Osteoblast (primary cell): Measurements from ENCODE around the gene CD80. TPM values are rescaled to one million over a fixed set of nuclear protein-coding genes. Genes with fewer than 3 reads are reported as not detected.

Source experiments
- DNase-seq: peaks from one replicate; pipeline ENCODE4 v3.0.0; 2011; ENCODE audit warnings: low spot score, mixed read lengths; ENCODE audit not compliant: insufficient read length; ENCODE audit errors: missing footprints
- H2AFZ ChIP-seq: 2 replicates; pipeline ENCODE4 v1.6.0; 2011; ENCODE audit warnings: mild to moderate bottlenecking, low read length
- H3K27ac ChIP-seq: 2 replicates; pipeline ENCODE4 v1.5.1; 2011; ENCODE audit warnings: mild to moderate bottlenecking, low read depth, low read length, moderate library complexity
- H3K27me3 ChIP-seq: 2 replicates; pipeline ENCODE4 v1.6.0; 2012; ENCODE audit warnings: mild to moderate bottlenecking, control low read depth, inconsistent platforms, low read length, moderate library complexity; ENCODE audit not compliant: insufficient read depth
- H3K36me3 ChIP-seq: 2 replicates; pipeline ENCODE4 v1.5.1; 2011; ENCODE audit warnings: mild to moderate bottlenecking, low read length, control low read depth, moderate library complexity; ENCODE audit not compliant: insufficient read depth
- H3K4me1 ChIP-seq: 2 replicates; pipeline ENCODE4 v1.5.1; 2011; ENCODE audit warnings: mild to moderate bottlenecking, low read length, control low read depth, moderate library complexity; ENCODE audit not compliant: insufficient read depth
- H3K4me2 ChIP-seq: 2 replicates; pipeline ENCODE4 v1.6.0; 2011; ENCODE audit warnings: mild to moderate bottlenecking, low read length; ENCODE audit not compliant: insufficient read depth
- H3K4me3 ChIP-seq: fragments of 200-600 bp; sonication (generic); 3 replicates; pipeline ENCODE4 v1.5.1; 2012; ENCODE audit warnings: mild to moderate bottlenecking, low read length, inconsistent platforms; ENCODE audit not compliant: insufficient read depth
- H3K79me2 ChIP-seq: 2 replicates; pipeline ENCODE4 v1.6.0; 2012; ENCODE audit warnings: mild to moderate bottlenecking, low read length, control low read depth, inconsistent platforms; ENCODE audit not compliant: insufficient read depth
- H3K9me3 ChIP-seq: 2 replicates; pipeline ENCODE4 v1.5.1; 2011; ENCODE audit warnings: low read depth, low read length, control low read depth
- H4K20me1 ChIP-seq: 2 replicates; pipeline ENCODE4 v1.6.0; 2012; ENCODE audit warnings: mild to moderate bottlenecking, low read length, control low read depth; ENCODE audit not compliant: insufficient read depth
- CTCF ChIP-seq: IDR thresholded peaks from 2 replicates; pipeline ENCODE4 v1.5.1; 2011; ENCODE audit warnings: mild to moderate bottlenecking, low read depth, low read length, moderate library complexity; ENCODE audit errors: extremely low read depth
- total RNA-seq: library from RNA; depleted of rRNA; stranded (reverse); fragments of >200 nt; gene quantifications from 2 replicates; pipeline ENCODE4 v1.2.3, GENCODE V29; 2012

Gene CD80
- total RNA-seq, 1 donor: 2.5 TPM

DNA sequence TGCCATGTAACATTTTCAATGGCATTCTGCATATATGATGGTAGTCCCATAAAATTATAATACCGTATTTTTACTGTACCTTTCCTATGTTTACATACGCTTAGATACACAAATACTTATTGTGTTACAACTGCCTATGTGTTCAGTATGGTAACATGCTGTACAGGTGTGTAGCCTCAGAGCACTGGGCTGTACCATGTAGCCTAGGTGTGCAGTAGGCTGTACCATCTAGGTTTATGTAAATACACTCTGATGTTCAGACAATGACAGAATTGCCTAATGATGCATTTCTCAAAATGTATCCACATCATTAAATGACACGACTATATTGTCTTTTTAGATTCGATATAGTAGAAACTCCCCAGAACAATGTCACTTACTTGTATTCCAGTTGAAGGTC, 22.7 kb downstream of the CD80 start:
- Histone ChIP-seq H2AFZ (no peak overlapping the region), H3K4me2 (no peak overlapping the region), H3K27me3 (peaks cover 4% of the 10 kb centered on the region), H3K79me2 (no peaks in the 10 kb centered on the region), H3K27ac (no peak overlapping the region), H3K4me1 (no peaks in the 10 kb centered on the region), H3K4me3 (no peak overlapping the region), H4K20me1 (no peaks in the 10 kb centered on the region), H3K36me3 (no peaks in the 10 kb centered on the region), H3K9me3 (no peaks in the 10 kb centered on the region)
- no peak for TF ChIP-seq CTCF
- no peak for DNase-seq

DNA sequence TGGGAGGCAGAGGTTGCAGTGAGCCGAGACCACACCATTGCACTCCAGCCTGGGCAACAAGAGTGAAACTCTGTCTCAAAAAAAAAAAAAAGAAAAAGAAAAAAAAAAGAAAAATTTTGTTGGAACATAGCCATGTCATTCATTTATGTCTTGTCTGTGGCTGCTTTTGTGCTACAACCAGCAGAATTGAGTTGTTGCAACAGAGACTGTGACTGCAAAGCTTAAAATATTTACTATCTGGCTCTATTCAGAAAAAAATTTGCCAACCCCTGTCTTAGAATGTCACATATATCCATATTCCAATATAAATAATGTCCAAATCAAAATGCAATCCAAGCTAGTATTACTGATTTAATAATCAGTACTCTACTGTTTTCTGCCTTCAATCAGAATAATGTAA, 25.1 kb downstream of the CD80 start:
- no peak overlapping the region for H3K4me2 ChIP-seq
- TF ChIP-seq CTCF: no peak
- no peaks in the 10 kb centered on the region for H3K27me3 ChIP-seq
- H3K79me2 ChIP-seq: no peaks in the 10 kb centered on the region
- H4K20me1 ChIP-seq: no peaks in the 10 kb centered on the region
- DNase-seq: no peak
- H3K9me3 ChIP-seq: no peaks in the 10 kb centered on the region
- no peak overlapping the region for H2AFZ ChIP-seq
- no peaks in the 10 kb centered on the region for H3K36me3 ChIP-seq
- no peak overlapping the region for H3K27ac ChIP-seq
- no peak overlapping the region for H3K4me3 ChIP-seq
- H3K4me1 ChIP-seq: peaks cover 11% of the 10 kb centered on the region

DNA sequence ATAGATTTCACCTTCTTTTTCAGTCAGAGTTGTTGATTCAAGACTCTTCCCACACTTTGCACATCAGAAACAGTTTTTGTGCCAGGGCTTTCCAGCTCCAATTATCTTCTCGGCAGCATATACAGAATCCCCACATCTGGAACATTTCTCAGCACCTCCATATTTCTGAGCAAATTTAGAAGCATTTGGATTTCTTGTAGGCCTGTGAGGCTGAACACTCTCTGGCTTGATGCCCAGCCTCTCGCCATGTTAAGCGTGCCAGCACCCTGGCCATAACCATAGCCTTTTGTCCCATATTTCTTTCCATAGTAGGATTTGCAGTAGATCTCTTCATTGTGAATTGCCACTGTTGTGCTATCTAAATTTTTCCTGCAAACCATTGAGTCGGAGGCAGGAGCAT, 28.3 kb downstream of the CD80 start:
- no peaks in the 10 kb centered on the region for H3K9me3 ChIP-seq
- no peak overlapping the region for H3K27ac ChIP-seq
- no peak overlapping the region for H3K4me2 ChIP-seq
- no peak for TF ChIP-seq CTCF
- H3K79me2 ChIP-seq: no peaks in the 10 kb centered on the region
- no peaks in the 10 kb centered on the region for H4K20me1 ChIP-seq
- no peaks in the 10 kb centered on the region for H3K27me3 ChIP-seq
- peaks cover 11% of the 10 kb centered on the region for H3K4me1 ChIP-seq
- no peak for DNase-seq
- H3K4me3 ChIP-seq: no peak overlapping the region
- H3K36me3 ChIP-seq: no peaks in the 10 kb centered on the region
- no peak overlapping the region for H2AFZ ChIP-seq

DNA sequence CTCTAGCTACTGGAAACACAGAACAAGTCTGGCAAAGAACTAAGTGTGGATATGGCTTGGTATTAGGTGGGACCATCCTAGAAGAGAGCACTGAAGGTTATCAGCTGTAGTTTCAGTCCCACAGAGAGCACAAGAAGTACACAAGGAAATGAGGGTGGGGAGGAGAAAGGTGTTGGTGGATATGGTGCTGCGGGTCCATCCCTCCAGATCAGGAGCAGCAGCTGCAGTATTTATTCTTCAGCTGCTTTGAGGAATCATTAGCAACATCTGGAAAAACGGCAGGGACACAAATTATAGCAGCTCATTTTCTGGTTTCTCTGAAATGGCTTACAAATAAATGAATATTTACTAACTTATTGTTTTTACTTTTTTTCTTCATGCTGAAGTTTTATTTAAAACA, 29.0 kb downstream of the CD80 start:
- Histone ChIP-seq H4K20me1 (no peaks in the 10 kb centered on the region), H3K9me3 (no peaks in the 10 kb centered on the region), H2AFZ (no peak overlapping the region), H3K4me1 (peaks cover 11% of the 10 kb centered on the region), H3K27me3 (no peaks in the 10 kb centered on the region), H3K79me2 (no peaks in the 10 kb centered on the region), H3K27ac (peak overlapping the region; percentile 24), H3K4me3 (no peak overlapping the region), H3K36me3 (peaks cover under 1% of the 10 kb centered on the region), H3K4me2 (peak overlapping the region; percentile 55)
- peak; percentile 1 for DNase-seq
- no peak for TF ChIP-seq CTCF
